K562 (cell line): ENCODE measurements around the gene NUPR1. TPM values are rescaled to one million over a fixed set of nuclear protein-coding genes. Genes with fewer than 3 reads are reported as not detected.

Source experiments
- ATAC-seq: fragments of 200-7000 bp; cut with Tn5 transposase; 3 replicates; pipeline ENCODE4 v1.9.1; 2020; ENCODE audit warnings: moderate library complexity
- BruUV-seq: library from RNA; stranded (reverse); fragments of 400-500 nt; replicated peaks from 2 replicates; lab custom pipeline; 2021; lab: Mats Ljungman, UMichigan
- CTCF ChIA-PET: fragments of 300-600 bp; formaldehyde crosslinking; extraction: SDS; loops from one replicate; lab custom pipeline; 2021; ENCODE audit warnings: low intra/inter-chr PET ratio; lab: Yijun Ruan, JAX
- POLR2A ChIA-PET: fragments of 300-600, 350-650 bp; sonication (Branson Sonifier 250); formaldehyde crosslinking; extraction: SDS; loops from one replicate; lab custom pipeline; 2021; ENCODE audit warnings: antibody characterized with exemption, inconsistent platforms; lab: Yijun Ruan, JAX
- DNase-seq, 4 experiments: peaks; one replicate each; pipeline versions ENCODE4 v3.0.0 to v3.0.0-alpha.2; 2011 to 2018; ENCODE audit warnings: low spot score in 3 of 4, mixed read lengths in 3 of 4; ENCODE audit errors: extremely low read depth in 1 of 4
- FAIRE-seq: peaks from 2 replicates; lab custom pipeline; 2011; peaks lifted over from hg19 to GRCh38; lab: Jason Lieb, UNC
- H2AFZ ChIP-seq: 2 replicates; pipeline ENCODE4 v1.6.0; 2011; ENCODE audit warnings: low read depth, low read length, control low read depth, inconsistent platforms
- H3K27ac ChIP-seq: fragments of 200-600 bp; 3 replicates; pipeline ENCODE4 v1.8.0; 2011; ENCODE audit warnings: low read depth, mild to moderate bottlenecking, control low read depth, inconsistent platforms, low read length, moderate library complexity, mixed read lengths; ENCODE audit errors: extremely low read depth
- H3K27me3 ChIP-seq, 2 experiments: fragments of 300-600 bp in 1 of 2; 2 replicates in 1 of 2; 3 replicates in 1 of 2; pipeline versions ENCODE4 v1.6.0 to v1.8.0; 2011; ENCODE audit warnings: inconsistent platforms in 2 of 2, low read length in 2 of 2, mild to moderate bottlenecking in 1 of 2, mixed read lengths in 1 of 2, moderate library complexity in 1 of 2; ENCODE audit not compliant: control insufficient read depth in 2 of 2, insufficient read depth in 2 of 2
- H3K36me3 ChIP-seq: fragments of 300-600 bp; 3 replicates; pipeline ENCODE4 v1.8.0; 2011; ENCODE audit warnings: mild to moderate bottlenecking, low read length, inconsistent platforms; ENCODE audit not compliant: control insufficient read depth, insufficient read depth
- H3K4me1 ChIP-seq, 2 experiments: fragments of 200-600 bp in 1 of 2; replicated peaks in 1 of 2; 2 replicates in 1 of 2; 3 replicates in 1 of 2; pipeline versions ENCODE4 v1.5.1 to v1.8.0; 2011; ENCODE audit warnings: inconsistent platforms in 2 of 2, low read length in 2 of 2, mild to moderate bottlenecking in 1 of 2, mixed read lengths in 1 of 2, moderate library complexity in 1 of 2; ENCODE audit not compliant: control insufficient read depth in 2 of 2, insufficient read depth in 2 of 2
- H3K4me2 ChIP-seq: 2 replicates; pipeline ENCODE4 v1.6.1; 2011; ENCODE audit warnings: low read length, control low read depth, inconsistent platforms, mixed read lengths; ENCODE audit not compliant: insufficient read depth
- H3K4me3 ChIP-seq: fragments of 200-600 bp; sonication (generic), shearing (Covaris generic); 2 replicates; pipeline ENCODE4 v1.5.1; 2016; ENCODE audit warnings: control low read depth, inconsistent platforms
- H3K79me2 ChIP-seq: fragments of 200-600 bp; 3 replicates; pipeline ENCODE4 v1.8.0; 2011; ENCODE audit warnings: low read length, inconsistent platforms; ENCODE audit not compliant: control insufficient read depth, insufficient read depth
- H3K9ac ChIP-seq, 2 experiments: 2 replicates each; pipeline versions ENCODE4 v1.6.0 to v1.6.1; 2011; ENCODE audit warnings: low read depth in 2 of 2, low read length in 2 of 2, control low read depth in 1 of 2, inconsistent platforms in 1 of 2, mild to moderate bottlenecking in 1 of 2, mixed read lengths in 1 of 2; ENCODE audit not compliant: insufficient read depth in 1 of 2
- H3K9me1 ChIP-seq: one replicate; pipeline ENCODE4 v1.6.0; 2011; ENCODE audit warnings: inconsistent platforms, mild to moderate bottlenecking, low read length, moderate library complexity; ENCODE audit not compliant: control insufficient read depth, insufficient read depth
- H3K9me3 ChIP-seq: replicated peaks from 2 replicates; pipeline ENCODE4 v1.5.1; 2011; ENCODE audit warnings: low read depth, low read length, inconsistent platforms; ENCODE audit not compliant: control insufficient read depth, insufficient read depth
- H4K20me1 ChIP-seq: replicated peaks from 2 replicates; pipeline ENCODE4 v1.6.1; 2011; ENCODE audit warnings: low read length, inconsistent platforms, mixed read lengths; ENCODE audit not compliant: control insufficient read depth, insufficient read depth
- ESRRA ChIP-seq: fragments of 450-650 bp; IDR thresholded peaks from 2 replicates; pipeline ENCODE4 v1.6.1; 2014; ENCODE audit warnings: low read depth, mild to moderate bottlenecking, moderate library complexity, borderline replicate concordance
- HNRNPH1 ChIP-seq: fragments of 200-400 bp; formaldehyde crosslinking; optimal IDR thresholded peaks from 2 replicates; pipeline ENCODE3; 2017; ENCODE audit warnings: low read depth, mild to moderate bottlenecking, low read length, moderate library complexity
- ZNF124 ChIP-seq: sonication (generic); formaldehyde crosslinking; IDR thresholded peaks from 2 replicates; pipeline ENCODE4 v1.8.1; 2022; ENCODE audit warnings: missing genetic modification reagents
- ZNF274 ChIP-seq: IDR thresholded peaks from 2 replicates; pipeline ENCODE4 v1.6.1; 2011; ENCODE audit warnings: low read depth, mild to moderate bottlenecking, low read length, moderate library complexity, borderline replicate concordance
- WGBS: fragments of 100-300 bp; shearing (Covaris generic); methylation state at CpG from one replicate; pipeline ENCODE4 v1.1.6; 2016; ENCODE audit warnings: low coverage, mixed read lengths; ENCODE audit not compliant: insufficient coverage; ENCODE audit errors: missing lambda C conversion rate; 5-methylcytosine and 5-hydroxymethylcytosine counted together
- in situ Hi-C: fragments of 300-500 bp; cut with MboI; formaldehyde crosslinking; loops from 4 replicates; pipeline ENCODE4 v1.15.0; 2018; ENCODE audit warnings: inconsistent platforms, mixed read lengths
- intact Hi-C: fragments of 100-400 bp; cut with micrococcal nuclease; formaldehyde crosslinking; loops from 2 replicates; pipeline ENCODE4 v1.14.2; 2022
- polyA plus RNA-seq, 8 experiments: library from polyadenylated mRNA; depleted of rRNA in 4 of 8; stranded (reverse) in 5 of 8; unstranded in 3 of 8; fragments of >200 nt; fragmentation: Nextera tagmentation in 2 of 8; fragmentation: Illumina TruSeq in 1 of 8; extraction: Ambion mirVana in 2 of 8; extraction: Trizol in 1 of 8; gene quantifications; 2 replicates each; pipeline versions ENCODE4 v1.2.1 to v1.2.3, GENCODE V29; 2011 to 2014; ENCODE audit warnings: inconsistent platforms in 1 of 8, missing spikeins in 1 of 8
- total RNA-seq, 7 experiments: library from RNA; depleted of rRNA in 6 of 7; stranded (reverse); fragments of >200 nt in 6 of 7; fragmentation: Illumina TruSeq in 2 of 7; extraction: Trizol in 2 of 7; gene quantifications; 2 replicates each; pipeline versions ENCODE4 v1.2.1 to v1.2.3, GENCODE V29; 2011 to 2021; ENCODE audit warnings: low replicate concordance in 1 of 7
- TF ChIP-seq, protein P1 (sequence below): sonication (generic); formaldehyde crosslinking; IDR thresholded peaks from 2 replicates; pipeline ENCODE4 v1.8.0; 2023; ENCODE audit warnings: missing genetic modification reagents, mild to moderate bottlenecking, borderline replicate concordance
- TF ChIP-seq, protein P2 (sequence below): fragments of 250-450 bp; sonication (Bioruptor Pico); IDR thresholded peaks from 2 replicates; pipeline ENCODE4 v1.8.0; 2021; ENCODE audit warnings: mild to moderate bottlenecking, moderate library complexity

The NUPR1 gene
- total and polyA plus RNA-seq, 9 of the 15 experiments (the other 6 are each of a cell fraction or from before 2014, with no cell fraction given), result 0.07 to 1.5 (median 0.27) TPM

DNA sequence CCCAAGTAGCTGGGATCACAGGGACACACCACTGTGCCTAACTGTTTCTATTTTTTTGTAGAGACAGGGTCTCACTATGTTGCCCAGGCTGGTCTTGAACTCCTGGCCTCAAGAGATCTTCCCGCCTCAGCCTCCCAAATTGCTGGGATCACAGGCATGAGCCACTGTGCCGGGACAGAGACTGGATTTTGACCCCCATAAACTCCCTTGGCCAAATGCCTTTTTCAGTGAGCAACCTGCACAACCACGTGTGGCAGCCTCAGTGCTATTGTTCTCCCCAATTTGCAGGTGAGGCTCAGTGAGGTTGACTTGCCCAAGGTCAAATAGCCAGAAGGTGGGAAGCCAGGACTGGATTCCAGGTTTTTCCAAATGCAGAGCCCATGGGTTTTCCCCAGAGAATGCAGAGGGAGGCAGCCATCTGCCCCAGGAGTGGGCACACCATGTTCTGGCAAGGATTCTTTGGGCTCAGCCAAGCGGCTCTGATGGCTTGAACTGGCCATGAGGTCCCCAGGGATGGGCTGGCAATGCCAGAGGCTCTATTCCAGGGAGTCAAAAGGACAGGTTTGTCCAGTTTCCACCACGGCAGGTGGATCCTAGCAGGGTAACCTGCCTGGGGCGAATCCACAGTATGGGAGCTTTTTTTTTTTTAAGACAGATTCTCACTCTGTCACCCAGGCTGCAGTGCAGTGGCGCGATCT is 33.9 kb downstream of the NUPR1 start:
- WGBS, result 8% methylated on average over 7 of the region's 8 CpGs
- H3K9me1 ChIP-seq, result no peaks in the 10 kb centered on the region
- intact Hi-C loops (no loop called here), in situ Hi-C loops (no loop called here)
- no peaks in the 10 kb centered on the region for H3K9me3 ChIP-seq
- FAIRE-seq (peak; percentile 15), ATAC-seq (no peak), DNase-seq (no peak)
- no peaks in the 10 kb centered on the region for H4K20me1 ChIP-seq
- BruUV-seq, result no TSS peak
- ChIA-PET CTCF (interaction anchor here (0.7 kb wide), 1 partner anchor 1265 kb away, joined by 3 read pairs; no protein-coding TSS in a partner anchor), POLR2A (no interaction called here)
- no peak overlapping the region for H3K4me3 ChIP-seq
- no peak overlapping the region for H3K4me2 ChIP-seq
- no peaks in the 10 kb centered on the region for H3K36me3 ChIP-seq
- peaks cover 0 to 32% of the 10 kb centered on the region in 2 experiments; a peak in 3 of 5 replicates for H3K27me3 ChIP-seq
- H2AFZ ChIP-seq, result no peak overlapping the region
- no peak for TF ChIP-seq HNRNPH1
- no peak for TF ChIP-seq ZNF124 (CRISPR knock-in tag)
- TF ChIP-seq, protein P1, sequence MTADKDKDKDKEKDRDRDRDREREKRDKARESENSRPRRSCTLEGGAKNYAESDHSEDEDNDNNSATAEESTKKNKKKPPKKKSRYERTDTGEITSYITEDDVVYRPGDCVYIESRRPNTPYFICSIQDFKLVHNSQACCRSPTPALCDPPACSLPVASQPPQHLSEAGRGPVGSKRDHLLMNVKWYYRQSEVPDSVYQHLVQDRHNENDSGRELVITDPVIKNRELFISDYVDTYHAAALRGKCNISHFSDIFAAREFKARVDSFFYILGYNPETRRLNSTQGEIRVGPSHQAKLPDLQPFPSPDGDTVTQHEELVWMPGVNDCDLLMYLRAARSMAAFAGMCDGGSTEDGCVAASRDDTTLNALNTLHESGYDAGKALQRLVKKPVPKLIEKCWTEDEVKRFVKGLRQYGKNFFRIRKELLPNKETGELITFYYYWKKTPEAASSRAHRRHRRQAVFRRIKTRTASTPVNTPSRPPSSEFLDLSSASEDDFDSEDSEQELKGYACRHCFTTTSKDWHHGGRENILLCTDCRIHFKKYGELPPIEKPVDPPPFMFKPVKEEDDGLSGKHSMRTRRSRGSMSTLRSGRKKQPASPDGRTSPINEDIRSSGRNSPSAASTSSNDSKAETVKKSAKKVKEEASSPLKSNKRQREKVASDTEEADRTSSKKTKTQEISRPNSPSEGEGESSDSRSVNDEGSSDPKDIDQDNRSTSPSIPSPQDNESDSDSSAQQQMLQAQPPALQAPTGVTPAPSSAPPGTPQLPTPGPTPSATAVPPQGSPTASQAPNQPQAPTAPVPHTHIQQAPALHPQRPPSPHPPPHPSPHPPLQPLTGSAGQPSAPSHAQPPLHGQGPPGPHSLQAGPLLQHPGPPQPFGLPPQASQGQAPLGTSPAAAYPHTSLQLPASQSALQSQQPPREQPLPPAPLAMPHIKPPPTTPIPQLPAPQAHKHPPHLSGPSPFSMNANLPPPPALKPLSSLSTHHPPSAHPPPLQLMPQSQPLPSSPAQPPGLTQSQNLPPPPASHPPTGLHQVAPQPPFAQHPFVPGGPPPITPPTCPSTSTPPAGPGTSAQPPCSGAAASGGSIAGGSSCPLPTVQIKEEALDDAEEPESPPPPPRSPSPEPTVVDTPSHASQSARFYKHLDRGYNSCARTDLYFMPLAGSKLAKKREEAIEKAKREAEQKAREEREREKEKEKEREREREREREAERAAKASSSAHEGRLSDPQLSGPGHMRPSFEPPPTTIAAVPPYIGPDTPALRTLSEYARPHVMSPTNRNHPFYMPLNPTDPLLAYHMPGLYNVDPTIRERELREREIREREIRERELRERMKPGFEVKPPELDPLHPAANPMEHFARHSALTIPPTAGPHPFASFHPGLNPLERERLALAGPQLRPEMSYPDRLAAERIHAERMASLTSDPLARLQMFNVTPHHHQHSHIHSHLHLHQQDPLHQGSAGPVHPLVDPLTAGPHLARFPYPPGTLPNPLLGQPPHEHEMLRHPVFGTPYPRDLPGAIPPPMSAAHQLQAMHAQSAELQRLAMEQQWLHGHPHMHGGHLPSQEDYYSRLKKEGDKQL (CRISPR knock-in tag), result no peak
- TF ChIP-seq, protein P2, sequence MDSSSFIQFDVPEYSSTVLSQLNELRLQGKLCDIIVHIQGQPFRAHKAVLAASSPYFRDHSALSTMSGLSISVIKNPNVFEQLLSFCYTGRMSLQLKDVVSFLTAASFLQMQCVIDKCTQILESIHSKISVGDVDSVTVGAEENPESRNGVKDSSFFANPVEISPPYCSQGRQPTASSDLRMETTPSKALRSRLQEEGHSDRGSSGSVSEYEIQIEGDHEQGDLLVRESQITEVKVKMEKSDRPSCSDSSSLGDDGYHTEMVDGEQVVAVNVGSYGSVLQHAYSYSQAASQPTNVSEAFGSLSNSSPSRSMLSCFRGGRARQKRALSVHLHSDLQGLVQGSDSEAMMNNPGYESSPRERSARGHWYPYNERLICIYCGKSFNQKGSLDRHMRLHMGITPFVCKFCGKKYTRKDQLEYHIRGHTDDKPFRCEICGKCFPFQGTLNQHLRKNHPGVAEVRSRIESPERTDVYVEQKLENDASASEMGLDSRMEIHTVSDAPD (CRISPR knock-in tag), result no peak
- 0 out of 2 replicates have a peak, but pooled peaks have one; percentile 17 for TF ChIP-seq ESRRA
- no peak for TF ChIP-seq ZNF274
- TF ChIP-seq, all 486 proteins: peak for 1
- Histone ChIP-seq H3K9ac (no peak overlapping the region), H3K27ac (no peak overlapping the region), H3K4me1 (peaks cover 0 to 15% of the 10 kb centered on the region in 2 experiments; a peak in 3 of 5 replicates), H3K79me2 (no peaks in the 10 kb centered on the region)
